ENCODE measurements around the gene SPANXB1.
"Not testable (repeated sequence)": the region's sequence is repeated elsewhere in the genome, so short reads cannot be mapped to it uniquely, and the experiment has no call there.

SPANXB1 gene, protein sequence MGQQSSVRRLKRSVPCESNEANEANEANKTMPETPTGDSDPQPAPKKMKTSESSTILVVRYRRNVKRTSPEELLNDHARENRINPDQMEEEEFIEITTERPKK

GRCh38 chrX:141002568-141002967 lies at the start of gene SPANXB1:
Gene SPANXB1, plus strand, starts transcription at chrX:141002594. Its CDS starts 100 bp downstream, at chrX:141002694.
- DNase-seq, result not testable (repeated sequence)

DNA sequence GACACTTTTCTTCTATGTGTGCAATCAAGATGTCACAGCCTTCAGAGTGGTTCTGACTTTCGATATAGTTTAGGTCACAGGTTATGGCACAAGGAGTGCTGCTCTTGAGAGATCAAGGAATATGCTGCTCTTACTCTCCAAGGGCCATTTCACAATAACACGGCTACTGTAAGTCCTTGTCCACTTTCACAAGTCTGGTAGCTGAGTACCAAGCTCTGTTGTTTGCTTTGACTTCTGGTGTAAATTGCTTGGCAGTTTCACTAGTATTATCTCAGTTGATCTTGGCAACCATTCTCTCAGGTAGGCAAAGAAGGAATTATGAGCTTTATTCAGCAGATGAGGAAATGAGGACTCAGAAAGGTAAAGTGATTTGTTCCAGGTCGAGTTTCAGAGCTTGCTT lies 35.4 kb upstream of the SPANXB1 start:
- no peak for DNase-seq

DNA sequence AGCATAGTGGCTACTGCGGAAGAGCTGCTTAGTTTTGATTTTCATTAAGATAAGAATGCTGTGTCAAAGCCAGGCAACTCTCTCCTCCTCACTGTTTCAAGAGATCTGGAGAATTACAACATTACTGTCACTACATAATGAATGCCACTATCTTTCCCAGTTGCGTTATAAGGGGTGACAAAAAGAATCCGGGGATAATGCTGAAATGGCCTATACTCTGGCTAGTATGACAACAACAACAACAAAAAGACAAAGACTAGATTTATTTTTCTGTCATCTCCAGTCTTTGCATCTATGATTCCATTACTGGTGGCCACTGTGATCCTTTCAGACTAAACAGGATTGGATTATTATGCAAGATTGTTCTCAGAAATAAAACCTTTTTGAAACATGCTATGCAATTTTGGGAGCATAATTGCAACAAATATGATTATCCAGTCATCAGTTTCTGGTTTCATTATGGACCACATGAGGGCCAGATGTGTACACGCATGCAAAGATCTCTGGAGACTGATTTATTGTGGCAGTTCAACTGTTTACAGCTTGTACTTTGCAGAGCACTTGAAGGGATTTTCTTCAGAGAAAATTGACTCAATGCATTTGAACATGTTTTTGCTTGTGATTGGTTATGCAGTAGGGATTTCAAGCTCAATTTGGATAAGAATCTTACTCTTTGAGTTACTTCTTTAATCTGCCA lies 31.1 kb upstream of the SPANXB1 start:
- DNase-seq, result peak; percentile 42 to 73

- DNase-seq, result no peak
Observed at GRCh38 chrX:140975472-140975871, 26.9 kb upstream of the SPANXB1 start.

DNA sequence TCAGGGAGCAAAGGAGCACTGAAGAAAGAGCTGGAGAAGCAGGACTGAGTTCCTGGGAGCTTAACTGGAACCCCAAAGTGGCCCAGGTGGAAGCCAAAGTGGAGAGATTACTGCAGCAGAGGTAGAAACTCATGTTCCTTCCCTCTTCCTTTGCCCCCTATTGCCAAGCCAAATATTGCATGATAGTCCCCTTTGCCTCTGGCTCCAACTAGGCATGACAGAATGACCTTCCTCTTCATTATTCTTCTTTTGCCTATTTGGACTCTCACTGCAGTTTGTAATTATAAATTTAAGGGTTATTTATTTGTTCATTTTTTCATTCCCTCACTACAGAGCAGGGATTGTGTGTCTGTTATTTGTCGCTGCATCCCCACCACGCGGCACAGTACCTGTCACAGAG lies 22.1 kb upstream of the SPANXB1 start:
- no peak for DNase-seq

DNA sequence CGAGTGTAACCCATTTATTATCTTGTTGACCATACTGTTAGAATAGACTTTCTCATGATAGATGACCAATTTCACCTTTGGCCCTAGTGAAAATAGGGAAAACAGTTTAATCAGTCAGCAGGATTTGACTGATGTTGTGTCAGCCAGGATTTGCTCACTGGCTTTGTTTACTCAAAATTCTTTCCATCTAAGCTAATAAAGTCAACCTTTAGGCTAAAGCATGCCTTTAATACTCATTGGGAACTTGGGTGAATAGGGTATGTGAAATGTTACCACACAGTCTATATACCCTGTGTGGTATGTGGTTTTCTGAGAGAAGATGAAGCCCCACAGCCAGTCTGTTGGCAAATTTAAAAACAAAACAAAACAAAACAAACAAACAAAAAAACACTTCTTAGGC lies 18.7 kb upstream of the SPANXB1 start:
- DNase-seq, result no peak

- DNase-seq, result not testable (repeated sequence)
Observed at GRCh38 chrX:141005243-141005642, 2.8 kb downstream of the SPANXB1 start.

DNA sequence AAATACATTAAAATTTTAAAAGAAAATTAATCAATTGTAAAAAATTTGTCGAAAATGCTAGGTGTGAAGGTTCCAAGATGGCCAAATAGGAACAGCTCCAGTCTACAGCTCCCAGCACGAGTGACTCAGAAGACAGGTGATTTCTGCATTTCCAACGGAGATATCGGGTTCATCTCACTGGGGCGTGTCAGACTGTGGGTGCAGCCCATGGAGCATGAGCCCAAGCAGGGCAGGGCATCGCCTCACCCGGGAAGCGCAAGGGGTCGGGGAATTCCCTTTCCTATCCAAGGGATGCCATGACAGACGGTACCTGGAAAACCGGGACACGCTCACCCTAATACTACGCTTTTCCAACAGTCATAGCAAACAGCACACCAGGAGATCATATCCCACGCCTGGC lies 41.9 kb downstream of the SPANXB1 start:
- not testable (repeated sequence) for DNase-seq

DNA sequence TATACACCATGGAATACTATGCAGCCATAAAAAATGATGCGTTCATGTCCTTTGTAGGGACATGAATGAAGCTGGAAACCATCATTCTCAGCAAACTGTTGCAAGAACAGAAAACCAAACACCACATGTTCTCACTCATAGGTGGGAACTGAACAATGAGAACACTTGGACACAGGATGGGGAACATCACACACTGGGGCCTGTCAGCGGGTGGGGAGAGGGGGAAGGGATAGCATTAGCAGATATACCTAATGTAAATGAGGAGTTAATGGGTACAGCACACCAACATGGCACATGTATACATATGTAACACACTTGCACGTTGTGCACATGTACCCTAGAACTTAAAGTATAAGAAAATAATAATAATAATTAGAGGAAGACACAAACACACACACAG lies 47.5 kb downstream of the SPANXB1 start:
- not testable (repeated sequence) for DNase-seq

GRCh38 chrX:141052098-141052497 lies 49.7 kb downstream of the SPANXB1 start:
- not testable (repeated sequence) for DNase-seq
